AG08395 (cell line): ENCODE data around the gene EFL1.
A peak's percentile ranks its signal among the peaks of the same experiment; 100 is the strongest.
"Not testable (repeated sequence)": the region's sequence is repeated elsewhere in the genome, so short reads cannot be mapped to it uniquely, and the experiment has no call there.

Experiments used
- DNase-seq: peaks from one replicate; pipeline ENCODE4 v3.0.0; 2012; ENCODE audit warnings: mixed read lengths, low spot score

Gene EFL1

DNA sequence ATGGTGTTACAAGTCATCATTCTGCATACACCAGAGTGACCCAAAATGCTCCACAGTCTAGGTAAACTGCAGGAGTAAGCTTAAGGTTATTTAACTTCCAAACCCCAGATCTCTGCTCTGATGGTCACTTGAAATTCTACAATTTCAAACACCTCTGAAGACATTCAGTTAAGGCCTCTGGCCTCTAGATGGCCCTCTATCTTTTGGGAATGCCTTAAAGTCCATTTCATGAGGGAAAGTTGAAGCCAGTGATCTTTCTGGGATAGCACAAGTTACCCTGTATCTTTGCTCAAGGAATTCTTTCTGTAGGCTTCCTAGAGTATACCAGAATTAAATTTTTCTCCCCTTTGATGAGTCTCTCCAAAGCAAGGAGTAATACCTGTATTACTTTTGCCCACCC is 18.7 kb upstream of the EFL1 start:
- DNase-seq, result not testable (repeated sequence)

DNA sequence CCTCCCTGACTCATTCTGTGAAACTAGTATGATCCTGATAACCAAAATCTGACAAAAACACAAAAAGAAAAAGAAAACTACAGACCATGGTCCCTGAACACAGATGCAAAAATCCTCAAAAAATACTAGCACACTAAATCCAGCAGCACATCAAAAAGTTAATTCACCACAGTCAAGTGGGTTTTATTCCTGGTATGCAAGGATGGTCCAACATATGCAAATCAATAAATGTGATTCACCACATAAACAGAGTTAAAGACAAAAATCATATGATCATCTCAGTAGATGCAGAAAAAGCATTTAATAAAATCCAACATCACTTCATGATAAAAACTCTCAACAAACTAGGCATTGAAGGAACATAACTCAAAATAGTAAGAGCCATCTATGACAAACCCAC is 12.9 kb upstream of the EFL1 start:
- no peak for DNase-seq

- no peak for DNase-seq
Measured at GRCh38 chr15:82272154-82272553, 9.6 kb upstream of the EFL1 start.

- not testable (repeated sequence) for DNase-seq
Measured at GRCh38 chr15:82268454-82268853, 5.9 kb upstream of the EFL1 start.

DNA sequence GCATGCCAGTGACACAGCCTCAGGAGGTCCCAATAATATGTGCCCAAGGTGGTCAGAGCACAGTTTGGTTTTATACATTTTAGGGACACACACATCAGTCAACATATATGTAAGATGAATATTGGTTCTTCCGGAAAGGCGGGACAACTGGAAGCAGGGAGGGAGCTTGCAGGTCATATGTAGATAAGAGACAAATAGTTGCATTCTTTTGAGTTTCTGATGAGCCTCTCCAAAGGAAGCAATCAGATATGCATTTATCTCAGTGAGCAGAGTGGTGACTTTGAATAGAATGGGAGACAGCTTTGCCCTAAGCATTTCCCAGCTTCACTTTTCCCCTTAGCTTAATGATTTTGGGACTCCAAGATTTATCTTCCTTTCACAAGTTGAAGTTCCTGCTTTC is 4.6 kb upstream of the EFL1 start:
- not testable (repeated sequence) for DNase-seq

- no peak for DNase-seq
Measured at GRCh38 chr15:82263350-82263749, 816 bp upstream of the EFL1 start.

GRCh38 chr15:82261566-82262421 is 740 bp downstream of the EFL1 start:
- DNase-seq, result peak; percentile 53

- not testable (repeated sequence) for DNase-seq
Measured at GRCh38 chr15:82248261-82248660, 14.3 kb downstream of the EFL1 start.

DNA sequence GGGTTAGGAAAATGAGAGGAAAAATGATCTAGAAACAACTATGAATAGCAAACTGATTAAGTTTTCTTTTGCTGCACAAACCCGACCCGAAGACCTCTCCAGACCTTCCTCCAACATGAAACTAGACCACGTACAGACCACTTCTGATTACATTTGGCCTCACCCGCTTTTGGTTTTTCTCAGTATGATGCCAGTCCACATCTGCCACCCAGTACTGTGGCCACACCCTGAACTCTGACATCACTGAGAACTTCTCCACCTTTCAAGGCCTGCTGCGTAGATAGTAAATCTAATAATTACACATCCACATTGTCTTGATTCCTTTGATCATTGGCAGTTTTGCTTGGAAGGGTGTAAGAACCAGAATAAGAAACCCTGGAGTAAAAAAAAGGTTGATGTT is 16.6 kb downstream of the EFL1 start:
- DNase-seq, result not testable (repeated sequence)

DNA sequence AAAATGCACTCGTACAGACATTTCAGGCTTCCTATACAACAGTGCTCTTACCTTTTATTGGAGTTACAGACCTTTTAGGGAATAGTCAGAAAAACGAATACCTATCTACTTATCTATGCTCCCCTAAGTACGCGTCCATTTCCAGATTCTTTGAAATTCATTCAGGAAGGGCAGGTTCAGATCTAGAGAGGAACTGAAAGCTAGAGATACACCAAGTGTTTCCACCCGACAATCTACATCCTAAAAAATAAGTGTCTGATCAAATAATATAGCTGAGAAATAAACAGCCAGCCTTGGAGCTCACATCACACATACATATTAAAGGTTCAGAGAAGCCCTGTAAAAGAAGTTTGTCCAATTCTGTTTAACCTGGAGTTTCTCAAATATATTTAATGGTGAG is 18.9 kb downstream of the EFL1 start:
- not testable (repeated sequence) for DNase-seq

GRCh38 chr15:82241836-82242499 is 20.6 kb downstream of the EFL1 start:
- DNase-seq, result not testable (repeated sequence)

DNA sequence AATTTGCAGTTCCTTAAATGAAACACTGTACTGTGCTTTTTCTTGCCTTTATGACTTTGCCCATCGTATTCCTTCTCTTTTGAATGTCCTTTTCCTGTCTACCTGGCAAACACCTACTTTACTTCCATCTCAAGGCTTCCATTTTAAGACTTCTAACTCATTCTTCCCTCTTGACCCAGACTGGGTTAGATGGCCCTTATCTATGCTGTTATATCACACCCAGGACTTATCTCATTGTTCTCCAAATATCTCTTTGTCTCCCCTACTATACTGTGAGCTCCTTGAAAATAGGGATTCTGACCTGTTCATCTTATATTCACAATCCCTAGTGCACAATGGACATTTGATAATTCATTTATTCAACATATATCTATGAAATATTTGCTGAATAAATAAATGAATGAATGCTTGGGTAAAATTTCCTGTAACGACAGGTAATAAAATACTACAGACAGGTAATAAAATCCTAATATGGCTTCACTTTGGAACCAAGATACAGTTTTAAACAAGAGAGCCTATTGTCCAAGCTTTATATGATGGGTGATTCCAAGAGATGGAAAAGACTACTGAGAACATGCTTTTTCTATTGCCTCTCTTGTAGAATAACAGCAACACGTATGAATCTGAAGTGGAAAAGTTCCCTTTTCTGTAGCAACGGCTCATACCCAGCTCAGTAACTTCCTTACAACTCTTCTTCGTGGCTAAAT is 22.7 kb downstream of the EFL1 start:
- DNase-seq, result no peak

- not testable (repeated sequence) for DNase-seq
Measured at GRCh38 chr15:82237944-82238534, 24.5 kb downstream of the EFL1 start.

- no peak for DNase-seq
Measured at GRCh38 chr15:82231842-82232241, 30.7 kb downstream of the EFL1 start.

GRCh38 chr15:82231233-82231632 is 31.3 kb downstream of the EFL1 start:
- DNase-seq, result no peak

DNA sequence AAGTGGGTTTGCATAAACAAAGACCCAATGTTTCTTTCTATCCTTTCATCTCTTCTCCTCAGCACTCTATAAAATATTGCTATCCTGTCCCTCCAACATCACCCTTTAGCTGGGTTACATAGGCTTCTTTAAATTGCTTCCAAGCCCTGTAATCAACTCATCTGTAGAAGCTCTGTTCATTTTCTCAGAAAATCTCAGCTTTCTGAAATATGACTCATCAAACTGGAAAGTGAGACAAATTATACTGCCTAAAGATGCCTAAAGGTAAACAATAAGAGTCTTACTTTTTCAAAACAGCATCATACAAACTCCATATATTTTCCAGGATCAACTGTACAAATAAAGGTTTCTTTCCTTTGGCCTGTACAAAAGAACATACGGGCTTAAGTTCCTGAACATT is 33.8 kb downstream of the EFL1 start:
- DNase-seq, result no peak

- DNase-seq, result peak; percentile 3
Measured at GRCh38 chr15:82221535-82221934, 41.0 kb downstream of the EFL1 start.

GRCh38 chr15:82216092-82216491 is 46.4 kb downstream of the EFL1 start:
- DNase-seq, result not testable (repeated sequence)

- not testable (repeated sequence) for DNase-seq
Measured at GRCh38 chr15:82212201-82212600, 50.3 kb downstream of the EFL1 start.

GRCh38 chr15:82210066-82210597 is 52.4 kb downstream of the EFL1 start:
- DNase-seq, result not testable (repeated sequence)

GRCh38 chr15:82204575-82204974 is 58.0 kb downstream of the EFL1 start:
- not testable (repeated sequence) for DNase-seq
